Mammary epithelial cell (primary cell): ENCODE data around the gene LPP.

ENCODE experiments used
- CTCF ChIP-seq, 2 donors: IDR thresholded peaks in 1 of 2; conservative IDR thresholded peaks in 1 of 2; 2 replicates each; pipeline ENCODE4 v1.5.1; 2011 to 2012; ENCODE audit warnings: inconsistent platforms in 2 of 2, low read length in 2 of 2, mild to moderate bottlenecking in 2 of 2, control low read depth in 1 of 2, low read depth in 1 of 2; ENCODE audit not compliant: insufficient read depth in 1 of 2; ENCODE audit errors: extremely low read depth in 1 of 2
- EZH2 ChIP-seq: IDR thresholded peaks from 2 replicates; pipeline ENCODE4 v1.6.1; 2012; ENCODE audit warnings: low read length, inconsistent platforms, borderline replicate concordance

- TF ChIP-seq CTCF (conservative IDR thresholded peaks at IDR 0.05 in 1 of 2, IDR thresholded peaks at IDR 0.05 in 1 of 2; ENCODE audit: extremely low read depth in 1 of 2, insufficient read depth in 1 of 2, low read depth in 1 of 2, low read length in 2 of 2) (no peak), EZH2 (no peak)
Observed at GRCh38 chr3:188760408-188760807, 606.5 kb downstream of the LPP start.
